ENCODE measurements around the gene REV3L. TPM values are rescaled to one million over a fixed set of nuclear protein-coding genes. Genes with fewer than 3 reads are reported as not detected.
A peak's percentile ranks its signal among the peaks of the same experiment; 100 is the strongest.

The REV3L gene
- total and polyA plus RNA-seq, 2 of the 13 experiments (the other 11 are each of a cell fraction or from before 2014, with no cell fraction given) = 12.8 to 31.3 TPM

GRCh38 chr6:111259089-111259831 lies 223.8 kb downstream of the REV3L start (continued):
- TF ChIP-seq ERF (CRISPR knock-in tag; IDR thresholded peaks at IDR 0.05) = peak; percentile 98
- 0 out of 2 replicates have a peak, but pooled peaks have one; percentile 49 for TF ChIP-seq NKX3-1 (CRISPR knock-in tag; IDR thresholded peaks at IDR 0.05)
- TF ChIP-seq FOSL2 (CRISPR knock-in tag; IDR thresholded peaks at IDR 0.05) = peak; percentile 70
- no peak; a peak in 1 of 4 replicates for TF ChIP-seq REST (IDR thresholded peaks at IDR 0.05; ENCODE audit: borderline replicate concordance in 1 of 2, low read depth in 1 of 2, low read length in 2 of 2)
- peak; percentile 86 for TF ChIP-seq PHF20 (CRISPR knock-in tag; IDR thresholded peaks at IDR 0.05)
- TF ChIP-seq HNRNPLL (IDR thresholded peaks at IDR 0.05; ENCODE audit: low read depth, low read length, poor library complexity, severe bottlenecking) = peak; percentile 65
- peak; percentile 60 for TF ChIP-seq HMGXB3 (CRISPR knock-in tag; IDR thresholded peaks at IDR 0.05; ENCODE audit: borderline replicate concordance)
- TF ChIP-seq ZNF225 (CRISPR knock-in tag; IDR thresholded peaks at IDR 0.05) = peak; percentile 94
- peak; percentile 80; the same call in 1 of the 2 replicates for TF ChIP-seq FOXK1 (CRISPR knock-in tag; IDR thresholded peaks at IDR 0.05; ENCODE audit: borderline replicate concordance, low read depth)
- TF ChIP-seq ZFP36L1 (CRISPR knock-in tag; IDR thresholded peaks at IDR 0.05) = no peak
- TF ChIP-seq, protein P1, sequence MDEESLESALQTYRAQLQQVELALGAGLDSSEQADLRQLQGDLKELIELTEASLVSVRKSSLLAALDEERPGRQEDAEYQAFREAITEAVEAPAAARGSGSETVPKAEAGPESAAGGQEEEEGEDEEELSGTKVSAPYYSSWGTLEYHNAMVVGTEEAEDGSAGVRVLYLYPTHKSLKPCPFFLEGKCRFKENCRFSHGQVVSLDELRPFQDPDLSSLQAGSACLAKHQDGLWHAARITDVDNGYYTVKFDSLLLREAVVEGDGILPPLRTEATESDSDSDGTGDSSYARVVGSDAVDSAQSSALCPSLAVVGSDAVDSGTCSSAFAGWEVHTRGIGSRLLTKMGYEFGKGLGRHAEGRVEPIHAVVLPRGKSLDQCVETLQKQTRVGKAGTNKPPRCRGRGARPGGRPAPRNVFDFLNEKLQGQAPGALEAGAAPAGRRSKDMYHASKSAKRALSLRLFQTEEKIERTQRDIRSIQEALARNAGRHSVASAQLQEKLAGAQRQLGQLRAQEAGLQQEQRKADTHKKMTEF (CRISPR knock-in tag; IDR thresholded peaks at IDR 0.05) = peak; percentile 96
- 0 out of 2 replicates have a peak, but pooled peaks have one; percentile 34 for TF ChIP-seq ZNF570 (CRISPR knock-in tag; IDR thresholded peaks at IDR 0.05; ENCODE audit: borderline replicate concordance)
- peak; percentile 59; the same call in 1 of the 2 replicates for TF ChIP-seq ZNF607 (CRISPR knock-in tag; IDR thresholded peaks at IDR 0.05; ENCODE audit: borderline replicate concordance)
- peak; percentile 99 for TF ChIP-seq RFX3 (CRISPR knock-in tag; IDR thresholded peaks at IDR 0.05)
- TF ChIP-seq POLR2G (IDR thresholded peaks at IDR 0.05; ENCODE audit: low read depth, low read length) = peak; percentile 88
- 0 out of 2 replicates have a peak, but pooled peaks have one; percentile 68 for TF ChIP-seq SMYD3 (CRISPR knock-in tag; IDR thresholded peaks at IDR 0.05)
- TF ChIP-seq, protein P2, sequence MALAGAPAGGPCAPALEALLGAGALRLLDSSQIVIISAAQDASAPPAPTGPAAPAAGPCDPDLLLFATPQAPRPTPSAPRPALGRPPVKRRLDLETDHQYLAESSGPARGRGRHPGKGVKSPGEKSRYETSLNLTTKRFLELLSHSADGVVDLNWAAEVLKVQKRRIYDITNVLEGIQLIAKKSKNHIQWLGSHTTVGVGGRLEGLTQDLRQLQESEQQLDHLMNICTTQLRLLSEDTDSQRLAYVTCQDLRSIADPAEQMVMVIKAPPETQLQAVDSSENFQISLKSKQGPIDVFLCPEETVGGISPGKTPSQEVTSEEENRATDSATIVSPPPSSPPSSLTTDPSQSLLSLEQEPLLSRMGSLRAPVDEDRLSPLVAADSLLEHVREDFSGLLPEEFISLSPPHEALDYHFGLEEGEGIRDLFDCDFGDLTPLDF (CRISPR knock-in tag; IDR thresholded peaks at IDR 0.05) = no peak
- peak; percentile 93 for TF ChIP-seq KAT8 (CRISPR knock-in tag; IDR thresholded peaks at IDR 0.05)

Measured in HepG2 (cell line).